Activated CD8-positive, alpha-beta memory T cell treated with anti-CD3 and anti-CD28 coated beads, Interleukin-2, amount 50 U/mL, for 1 hour (primary cell): ENCODE measurements around the gene ABHD15.

ENCODE experiments used
- DNase-seq: peaks from one replicate; pipeline ENCODE4 v3.0.0-alpha.2; 2020; ENCODE audit errors: extremely low read depth

ABHD15 gene

DNA sequence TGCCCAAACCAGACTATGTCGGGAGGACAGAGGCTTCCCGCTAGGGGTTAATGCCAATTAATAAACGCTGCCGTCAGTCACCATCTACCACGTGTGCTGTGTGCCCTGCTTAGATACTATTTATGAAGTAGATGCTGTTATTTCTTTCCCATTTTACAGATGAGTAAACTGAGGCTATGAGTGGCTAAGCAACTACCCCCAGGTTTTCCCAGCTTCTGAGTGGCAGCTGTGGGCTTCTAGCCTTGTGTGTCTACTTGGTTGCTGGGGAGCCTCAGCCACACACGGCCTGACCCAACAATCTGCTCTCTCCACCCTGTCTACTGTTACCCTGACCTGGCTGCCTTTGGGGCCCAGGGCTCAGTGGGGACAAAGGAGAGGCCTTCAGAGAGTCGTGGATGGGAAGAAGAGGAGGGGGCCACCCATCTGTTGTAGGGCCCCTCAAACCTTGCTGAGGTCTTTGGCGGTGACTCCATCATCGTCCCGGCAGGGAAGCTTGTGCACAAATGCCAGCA is 15.5 kb upstream of the ABHD15 start:
- no peak for DNase-seq

DNA sequence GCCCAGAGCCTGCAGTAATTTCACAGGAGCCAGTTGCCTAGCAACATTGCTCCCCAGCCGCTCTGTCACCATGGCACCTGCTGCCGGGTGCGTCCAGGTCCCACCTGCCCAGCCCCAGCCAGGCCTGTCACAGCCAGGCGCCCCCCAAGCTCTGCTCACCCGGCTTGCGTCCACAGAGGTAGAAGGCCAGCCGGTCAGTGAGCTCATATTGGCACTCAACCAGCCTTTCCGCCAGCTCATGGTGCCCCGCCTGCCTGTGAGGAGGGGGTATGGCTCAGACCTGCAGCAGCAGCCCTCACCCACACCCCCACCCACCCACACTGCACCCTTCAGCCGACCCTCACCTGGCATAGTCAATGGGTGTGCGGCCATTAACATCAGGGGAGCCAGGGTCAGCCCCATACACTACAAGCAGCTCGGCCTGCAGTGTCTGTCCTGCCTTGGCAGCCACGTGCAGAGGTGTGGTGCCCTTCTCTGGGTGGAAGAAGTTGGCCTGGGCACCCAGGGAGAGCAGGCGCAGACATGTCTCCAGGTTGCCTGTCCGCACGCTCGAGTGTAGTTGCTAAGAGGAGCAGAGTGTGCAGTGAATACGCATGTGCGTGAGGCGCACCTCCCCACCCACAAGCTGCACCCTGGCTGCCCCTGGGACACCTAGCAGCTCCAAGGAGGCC is 14.9 kb upstream of the ABHD15 start:
- DNase-seq: no peak

DNA sequence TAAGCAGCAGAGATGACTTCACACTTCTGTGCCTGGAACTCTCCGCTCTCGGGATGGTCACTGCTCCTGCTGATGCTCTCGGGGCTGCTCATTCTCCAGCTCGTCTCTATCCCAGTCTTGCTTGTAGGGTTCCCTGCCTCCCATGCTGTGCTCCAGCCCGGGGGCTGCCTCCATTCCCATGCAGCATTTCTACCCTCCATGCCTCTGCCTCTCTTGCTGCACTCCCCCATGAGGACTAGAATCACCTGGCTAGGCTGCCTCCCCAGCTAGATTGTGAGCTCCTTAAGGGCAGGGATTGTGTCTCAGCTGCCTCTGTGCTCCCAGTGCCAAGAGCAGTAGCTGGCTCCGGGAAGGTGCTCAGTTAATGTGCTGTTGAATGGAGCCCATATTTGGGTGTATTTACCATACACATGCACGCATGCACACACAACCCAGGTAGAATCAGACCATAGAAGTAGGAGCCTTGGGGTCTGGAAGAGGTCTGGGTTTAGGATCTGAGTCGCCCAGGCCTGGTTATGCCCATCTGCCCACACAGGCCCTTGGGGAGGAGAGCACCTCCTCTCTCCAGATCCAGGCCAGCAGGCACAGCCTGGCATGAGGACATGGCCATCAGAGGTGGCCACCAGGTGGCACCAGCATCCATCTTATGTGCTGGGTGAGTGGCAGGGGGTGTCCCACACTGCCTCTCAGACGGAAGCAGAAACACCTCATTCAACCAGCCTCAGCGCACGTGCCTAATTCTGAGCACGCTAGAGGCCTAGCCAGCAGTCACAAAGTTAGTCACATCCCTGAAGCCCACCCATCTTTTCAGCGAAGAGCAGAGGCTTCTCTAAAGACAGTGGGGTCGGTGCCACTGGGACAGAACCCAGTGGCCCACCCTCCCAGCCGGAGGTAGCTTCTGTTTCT is 13.3 kb upstream of the ABHD15 start:
- peak; percentile 68 for DNase-seq

DNA sequence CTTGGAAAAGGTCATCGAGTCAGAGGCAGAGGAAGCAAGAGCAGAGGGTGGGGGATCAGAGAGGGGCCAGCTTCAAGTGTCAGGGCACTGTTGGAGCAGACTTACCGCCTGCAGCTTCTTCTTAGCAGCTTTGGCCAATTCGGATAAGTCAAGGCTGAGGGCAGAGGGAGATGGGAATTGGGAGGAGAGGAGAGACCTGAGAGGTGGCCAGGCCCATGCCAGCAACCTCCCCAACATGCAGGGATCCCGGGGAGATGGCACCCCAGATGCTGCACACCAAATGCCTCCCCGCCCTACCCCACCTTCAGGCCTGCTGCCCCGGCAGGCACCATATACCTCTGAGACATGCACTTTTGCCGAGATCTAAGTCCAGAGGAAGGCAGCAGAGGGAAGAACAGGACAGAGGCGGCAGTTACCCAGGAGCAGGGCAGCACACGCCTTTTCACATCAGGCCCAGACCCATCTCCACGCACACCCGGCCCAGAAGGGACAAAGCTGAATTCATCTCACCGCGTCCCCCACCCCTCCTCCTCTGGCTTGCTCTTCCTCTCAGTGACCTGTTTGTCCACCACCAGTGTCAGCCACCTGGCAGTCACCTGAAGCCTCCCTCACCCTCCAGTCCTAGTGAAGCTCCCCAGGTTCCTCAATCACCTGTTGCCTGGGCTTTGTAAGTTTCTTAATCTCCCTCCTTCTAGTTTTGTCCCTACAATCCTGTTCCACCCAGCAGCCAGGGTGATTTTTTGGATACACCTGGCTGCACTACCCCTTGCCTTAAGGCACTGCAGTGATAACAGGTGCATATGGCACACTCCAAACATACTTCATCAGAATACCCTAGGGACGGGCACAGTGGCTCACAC is 12.0 kb upstream of the ABHD15 start:
- no peak for DNase-seq

DNA sequence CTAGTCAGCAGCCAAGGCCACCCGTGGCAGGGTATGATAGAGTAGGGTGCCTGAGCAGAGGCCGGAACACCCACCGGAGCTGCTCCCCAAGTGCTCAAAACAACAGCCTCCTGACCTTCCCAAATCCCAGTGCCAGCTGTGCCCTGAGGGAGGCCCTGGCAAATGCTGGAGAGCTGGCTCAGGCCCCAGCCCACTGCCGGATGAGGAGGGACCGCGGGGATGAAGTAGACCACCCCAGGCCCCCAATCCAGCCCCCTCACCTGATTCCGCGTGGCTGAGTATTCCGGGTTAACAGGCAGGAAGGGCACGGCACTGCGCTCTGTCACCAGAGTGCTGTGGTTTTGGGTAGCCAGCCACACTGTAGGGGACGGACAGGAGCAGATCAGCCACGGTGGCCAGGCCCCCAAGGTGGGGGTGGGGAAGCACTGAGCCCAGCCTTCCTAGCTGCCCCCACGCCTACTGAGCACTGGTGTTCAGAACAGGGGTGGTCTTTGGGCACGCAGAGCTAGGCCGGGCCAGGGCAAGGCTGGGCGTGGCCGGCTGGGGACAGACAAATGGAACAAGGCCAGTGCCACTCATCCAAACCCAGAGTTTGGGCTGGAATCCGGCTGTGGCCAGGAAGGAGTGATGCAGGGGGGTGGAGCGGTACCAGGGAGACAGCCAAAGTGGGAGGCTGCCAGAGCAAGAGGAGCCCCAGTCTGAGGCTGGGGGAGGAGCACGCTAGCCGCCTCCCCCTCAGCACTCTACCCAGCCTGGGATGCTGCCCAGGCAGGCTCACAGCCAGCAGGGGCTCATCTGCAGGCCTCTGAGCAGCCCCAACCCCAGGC is 10.8 kb upstream of the ABHD15 start:
- DNase-seq: no peak

DNA sequence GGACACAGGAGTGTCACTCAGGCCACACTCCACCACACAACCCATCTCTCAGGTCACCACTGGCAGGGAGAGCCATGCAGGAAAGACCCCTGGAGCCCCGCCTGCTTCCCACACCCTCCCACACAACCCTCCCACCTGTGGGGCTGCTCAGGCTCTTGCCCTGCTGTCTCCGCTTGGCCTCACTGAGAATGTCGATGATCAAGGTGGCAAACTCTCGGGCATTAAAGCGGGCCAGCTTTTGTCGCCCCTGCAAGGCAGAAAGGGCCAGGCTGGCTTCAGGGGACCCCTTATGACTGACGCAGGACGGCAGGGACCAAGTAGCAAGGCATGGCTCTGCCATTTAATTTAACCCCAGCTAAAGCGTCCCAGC is 10.1 kb upstream of the ABHD15 start:
- no peak for DNase-seq

DNA sequence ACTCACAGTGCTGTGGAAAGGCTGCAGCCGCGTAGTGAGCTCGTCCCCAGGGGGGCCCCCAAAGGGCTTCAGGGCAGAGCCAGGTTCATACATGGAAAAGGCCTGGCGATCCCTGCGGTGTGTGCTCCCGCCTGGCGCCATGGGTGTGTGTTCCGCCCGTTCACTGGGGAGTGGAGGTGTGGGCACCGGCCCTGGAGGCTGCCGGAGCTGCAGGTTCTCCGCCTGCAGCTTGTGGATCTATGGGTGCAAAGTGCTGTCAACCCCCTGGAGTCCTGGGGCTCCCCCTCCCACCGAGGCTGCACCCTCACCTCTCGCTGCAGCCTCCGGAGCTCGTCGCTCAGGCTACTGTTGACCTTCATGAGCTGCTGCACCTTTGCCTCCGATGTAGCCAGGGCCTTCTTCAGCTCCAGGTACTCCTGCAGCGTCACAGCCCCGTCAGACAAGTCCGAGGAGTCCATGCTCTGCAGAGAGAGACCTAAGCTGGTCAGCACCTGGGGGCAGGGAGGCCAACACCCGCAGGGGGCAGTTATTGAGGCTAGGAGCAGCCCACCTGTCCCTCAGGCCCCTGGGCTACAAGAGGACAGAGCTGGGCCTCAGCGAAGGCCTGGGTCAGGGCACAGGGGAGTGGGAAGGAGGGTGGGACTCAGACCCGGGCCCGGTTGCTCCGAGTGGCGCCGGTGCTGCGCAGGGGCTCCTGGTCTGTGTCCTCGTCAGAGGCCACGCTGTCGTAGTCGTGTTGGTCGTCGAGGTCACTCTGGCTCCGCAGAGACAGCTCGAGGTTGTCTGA is 9.6 kb upstream of the ABHD15 start:
- no peak for DNase-seq

DNA sequence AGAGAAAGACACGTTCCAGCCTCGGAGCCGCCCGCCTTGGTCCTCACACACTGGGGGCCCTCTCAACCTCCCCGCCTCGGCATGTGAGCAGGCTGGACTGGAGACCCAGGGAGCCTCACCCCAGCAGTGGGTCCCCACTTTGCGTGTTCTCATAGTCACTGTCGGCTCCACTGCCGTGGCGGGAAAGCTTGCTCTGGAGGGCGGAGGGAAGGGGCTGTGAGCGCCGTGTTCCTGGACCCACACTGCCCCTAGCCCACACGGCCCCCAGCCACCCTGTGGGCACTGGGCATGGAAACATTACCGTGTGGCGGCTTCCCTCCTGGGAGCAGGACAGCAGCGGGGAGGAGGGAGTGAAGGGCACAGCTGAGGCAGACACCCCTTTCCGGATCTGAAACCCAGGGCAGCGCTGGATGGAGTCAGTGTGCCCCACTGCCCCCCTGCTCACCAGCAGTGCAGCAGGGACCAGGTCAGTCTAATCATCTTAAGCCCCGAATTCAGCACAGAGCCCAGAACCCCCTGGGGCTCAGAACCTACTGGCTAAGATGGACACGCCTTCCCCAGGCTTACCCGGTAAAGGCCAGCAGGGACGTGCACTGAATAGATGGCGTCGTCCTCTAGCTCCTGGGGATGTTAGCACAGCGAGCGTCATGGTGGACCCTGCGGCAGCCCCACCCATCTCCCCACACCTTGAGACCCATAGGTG is 8.8 kb upstream of the ABHD15 start:
- DNase-seq: no peak

DNA sequence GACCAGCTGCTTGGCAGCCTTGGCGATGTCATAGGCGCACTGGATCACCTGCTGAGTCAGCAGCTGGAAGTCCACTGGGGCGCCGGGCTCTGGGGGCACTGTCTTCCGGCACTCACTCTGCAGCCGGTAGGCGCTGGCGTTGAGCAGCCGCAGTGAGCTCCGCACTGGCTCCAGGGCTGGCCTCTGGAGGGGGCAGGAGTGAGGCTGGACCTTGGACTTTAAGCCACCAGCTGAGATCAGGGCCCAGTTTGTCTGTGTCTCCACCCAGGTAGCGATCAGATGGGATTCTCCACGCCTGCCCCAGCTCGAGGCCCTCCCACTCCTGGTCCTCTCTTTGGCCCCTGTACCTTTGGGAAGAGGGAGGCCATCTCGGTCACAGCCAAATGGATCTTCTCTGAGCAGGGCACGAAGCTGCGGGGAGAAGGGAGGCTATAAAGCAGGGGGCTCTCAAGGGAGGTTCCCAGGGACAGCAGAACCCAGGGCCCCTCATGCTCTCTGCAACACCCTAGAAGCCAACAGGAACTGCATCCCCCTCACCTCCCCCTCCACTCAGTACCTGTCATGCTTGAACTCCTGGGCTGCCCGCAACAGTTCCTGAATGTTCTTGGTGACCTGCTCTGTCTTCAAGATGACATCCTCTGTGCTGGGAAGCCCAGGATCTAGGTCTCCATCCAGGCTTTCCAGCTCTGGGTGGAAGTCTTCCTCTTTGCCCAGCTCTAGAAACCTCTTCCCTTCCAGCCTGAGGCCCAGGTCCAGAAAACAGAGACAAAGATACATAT is 8.1 kb upstream of the ABHD15 start:
- DNase-seq: no peak

DNA sequence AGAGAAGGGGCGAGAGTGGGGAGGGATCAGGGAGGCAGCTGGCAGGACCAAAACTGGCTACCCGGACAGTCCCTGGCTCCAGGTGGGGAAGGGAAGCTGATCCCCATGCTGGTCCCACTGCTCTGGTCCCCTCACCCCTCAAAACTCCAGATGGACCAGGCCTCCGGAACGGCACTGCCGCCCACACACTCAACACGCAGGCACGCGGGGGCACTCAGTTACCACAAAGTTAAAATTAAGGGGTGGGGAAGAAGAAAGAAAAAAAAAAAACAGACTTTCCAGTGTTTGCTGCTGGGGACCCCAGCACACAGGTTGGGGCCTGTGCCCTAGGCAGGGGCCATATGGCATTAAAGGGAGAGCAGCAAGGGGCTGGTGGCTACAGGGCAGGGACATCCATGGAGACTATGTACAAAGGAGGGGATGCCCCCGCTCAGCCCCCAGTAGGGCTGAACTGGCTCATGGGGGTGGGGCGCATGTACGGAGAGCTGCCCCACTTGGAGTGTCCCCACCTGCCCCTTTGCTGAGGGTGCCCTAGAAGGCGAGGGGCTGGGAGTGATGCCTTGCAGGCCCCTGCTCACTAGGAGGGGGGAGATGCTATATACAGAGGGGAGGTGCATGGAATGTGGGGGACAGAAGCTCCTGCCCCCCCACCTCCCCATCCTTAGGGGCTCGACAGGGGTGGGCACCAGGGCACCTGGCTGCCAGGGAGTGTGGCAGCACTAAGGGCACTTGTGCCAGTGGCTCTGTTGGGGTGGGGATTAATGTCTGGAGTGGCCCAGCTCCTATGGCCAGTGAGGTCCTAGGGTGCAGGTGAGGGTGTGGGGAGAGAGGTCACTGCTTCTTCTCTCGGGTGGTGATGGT is 7.3 kb upstream of the ABHD15 start:
- DNase-seq: no peak

DNA sequence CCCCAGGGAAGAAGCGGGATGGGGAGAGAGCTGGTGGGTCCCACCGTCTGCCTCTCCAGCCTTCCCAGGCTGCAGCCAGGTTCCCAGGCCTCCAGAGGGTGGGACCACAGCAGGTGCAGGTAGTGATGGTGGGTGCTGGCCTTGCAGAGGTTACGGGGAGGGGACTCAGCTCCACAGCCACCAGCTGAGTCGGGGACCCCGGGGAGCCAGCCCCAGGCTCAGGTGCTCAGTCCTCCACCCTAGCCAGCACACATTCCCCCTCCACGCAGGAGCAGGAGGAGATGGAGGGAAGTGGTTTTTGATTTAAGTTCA is 6.7 kb upstream of the ABHD15 start:
- no peak for DNase-seq

DNA sequence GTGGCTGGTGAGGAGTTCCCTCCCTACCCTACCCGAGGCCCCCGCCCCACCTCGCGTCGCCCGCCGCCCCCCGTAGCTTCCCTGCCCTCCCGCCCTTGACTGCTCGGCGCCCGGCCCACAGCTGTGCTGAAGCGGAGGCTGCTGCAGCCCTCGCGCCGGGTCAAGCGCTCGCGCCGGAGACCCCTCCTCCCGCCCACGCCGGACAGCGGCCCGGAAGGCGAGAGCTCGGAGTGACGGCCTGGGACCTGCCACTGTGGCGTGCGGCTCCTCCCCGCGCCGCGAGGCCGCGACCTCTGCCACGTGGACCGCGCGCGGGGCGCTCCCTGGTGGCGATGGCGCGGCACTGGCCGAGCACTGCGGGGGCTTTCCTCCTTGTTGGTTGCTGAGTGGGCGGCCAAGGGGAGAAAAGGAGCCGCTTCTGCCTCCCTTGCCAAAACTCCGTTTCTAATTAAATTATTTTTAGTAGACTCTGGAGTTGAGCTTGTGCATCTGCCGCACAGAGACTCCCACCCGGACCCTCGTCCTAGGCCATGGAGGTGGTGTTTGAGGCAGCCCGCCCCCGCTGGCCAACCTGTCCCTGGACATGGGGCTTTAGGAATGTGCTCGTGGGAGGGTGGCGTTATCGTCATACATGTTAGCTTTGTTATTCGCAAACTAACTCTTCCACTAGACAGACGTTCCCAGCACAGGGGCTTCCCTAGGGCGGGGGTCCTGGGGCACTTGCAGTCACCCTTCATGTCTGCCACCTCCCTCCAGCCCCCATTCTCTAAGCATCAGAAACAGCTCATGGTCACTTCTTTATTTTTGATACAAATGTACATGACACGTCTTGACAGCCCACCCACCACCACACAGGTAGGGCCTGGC is 6.1 kb upstream of the ABHD15 start:
- no peak for DNase-seq

DNA sequence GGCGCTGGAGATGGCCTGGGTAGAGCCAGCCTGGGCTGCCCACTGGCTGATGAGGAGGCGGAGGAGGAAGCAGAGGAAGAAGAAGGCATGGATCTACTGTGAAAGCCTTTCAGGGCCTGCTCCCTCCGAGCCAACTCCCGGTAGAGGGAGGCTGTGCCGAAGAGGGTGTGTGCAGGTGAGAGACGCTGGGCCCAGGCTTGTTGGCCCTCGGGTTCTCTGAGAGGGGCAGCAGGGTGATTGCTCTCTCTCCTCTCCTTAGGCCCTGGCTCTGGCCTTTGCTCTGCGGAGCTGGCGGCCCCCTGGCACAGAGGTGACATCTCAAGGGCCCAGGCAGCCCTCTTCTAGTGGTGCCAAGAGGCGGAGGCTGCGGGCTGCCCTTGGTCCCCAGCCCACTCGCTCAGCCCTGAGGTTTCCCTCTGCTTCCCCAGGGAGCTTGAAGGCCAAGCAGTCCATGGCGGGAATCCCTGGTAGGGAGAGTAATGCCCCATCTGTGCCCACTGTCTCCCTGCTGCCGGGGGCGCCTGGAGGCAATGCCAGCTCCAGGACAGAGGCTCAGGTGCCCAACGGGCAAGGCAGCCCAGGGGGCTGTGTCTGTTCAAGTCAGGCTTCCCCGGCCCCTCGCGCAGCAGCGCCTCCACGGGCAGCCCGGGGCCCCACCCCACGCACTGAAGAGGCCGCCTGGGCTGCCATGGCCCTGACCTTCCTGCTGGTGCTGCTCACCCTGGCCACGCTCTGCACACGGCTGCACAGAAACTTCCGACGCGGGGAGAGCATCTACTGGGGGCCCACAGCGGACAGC is 5.2 kb upstream of the ABHD15 start:
- DNase-seq: no peak

DNA sequence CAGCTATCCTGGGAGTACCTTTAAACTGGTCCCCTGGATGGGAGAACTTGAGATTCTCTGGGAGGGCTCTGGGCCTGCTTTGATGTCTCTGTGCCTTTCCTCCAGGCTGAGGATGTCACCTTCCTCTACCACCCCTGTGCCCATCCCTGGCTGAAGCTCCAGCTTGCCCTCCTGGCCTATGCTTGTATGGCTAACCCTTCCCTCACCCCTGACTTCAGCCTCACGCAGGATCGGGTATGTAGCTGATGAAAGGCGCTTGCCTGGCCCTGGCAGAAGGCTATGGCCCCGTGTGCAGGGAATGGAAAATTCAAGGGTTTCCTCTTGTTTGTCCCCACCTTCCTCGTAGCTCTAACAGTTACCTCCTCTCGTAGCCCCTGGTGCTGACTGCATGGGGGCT is 4.6 kb upstream of the ABHD15 start:
- DNase-seq: no peak

DNA sequence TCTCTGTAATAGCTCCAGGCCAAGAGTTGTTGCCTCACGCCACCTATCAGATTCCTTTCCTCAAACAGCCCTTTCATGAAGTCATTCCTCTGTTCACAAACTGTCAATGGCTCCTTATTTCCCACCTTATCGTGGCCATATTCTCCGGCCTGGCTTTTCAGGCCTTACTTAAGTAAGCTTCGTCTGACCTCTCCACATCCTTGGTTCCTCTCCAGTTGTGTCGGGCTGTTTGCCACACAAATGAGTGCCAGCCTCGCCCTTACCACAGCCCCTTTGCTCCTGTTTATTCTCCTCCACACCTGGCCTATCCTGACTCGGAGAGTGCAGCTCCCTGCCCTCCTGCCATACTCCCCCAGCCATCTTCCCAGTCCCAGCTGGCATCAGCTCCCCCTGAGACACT is 3.7 kb upstream of the ABHD15 start:
- no peak for DNase-seq

DNA sequence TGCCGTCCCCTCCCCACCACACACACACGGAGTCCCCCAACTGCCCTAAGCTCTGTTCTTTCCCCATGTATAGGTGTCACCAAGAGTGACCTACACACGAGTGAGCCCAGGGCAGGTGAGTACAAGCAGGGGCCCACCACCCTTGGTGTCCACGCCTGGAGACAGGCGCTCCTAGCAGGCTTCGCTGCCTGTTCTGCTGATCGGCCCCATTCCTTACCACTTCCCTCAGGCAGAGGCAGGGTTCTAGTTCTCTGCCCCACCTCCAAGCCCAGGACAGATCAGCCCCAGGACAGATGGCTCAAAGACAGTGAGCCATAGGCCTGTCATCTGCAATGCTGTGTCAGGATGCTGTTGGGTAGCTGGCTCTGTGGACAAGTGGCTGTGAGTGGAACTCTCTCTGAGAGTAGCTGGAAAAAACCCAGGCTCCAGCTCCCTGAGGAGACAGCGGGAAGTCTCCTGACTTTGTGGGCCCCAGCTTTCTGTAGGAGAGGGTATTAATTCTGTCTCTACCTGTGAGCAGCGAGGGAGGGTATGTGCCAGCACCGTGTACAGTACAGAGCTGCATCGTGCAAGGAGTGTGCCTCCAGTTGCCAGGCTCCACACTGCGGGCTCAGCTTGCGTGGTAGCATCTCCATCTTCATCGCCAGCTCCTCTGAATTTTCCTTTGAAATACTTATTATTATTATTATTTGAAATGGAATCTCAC is 2.6 kb upstream of the ABHD15 start:
- DNase-seq: no peak
